ENCODE measurements around the gene SLC35E2B. TPM values are rescaled to one million over a fixed set of nuclear protein-coding genes. Genes with fewer than 3 reads are reported as not detected.
"Not testable (repeated sequence)": the region's sequence is repeated elsewhere in the genome, so short reads cannot be mapped to it uniquely, and the experiment has no call there.

Gene SLC35E2B
- total and polyA plus RNA-seq, 2 of the 8 experiments (the other 6 are each of a cell fraction or from before 2014, with no cell fraction given) = 25.9 to 46.7 TPM

DNA sequence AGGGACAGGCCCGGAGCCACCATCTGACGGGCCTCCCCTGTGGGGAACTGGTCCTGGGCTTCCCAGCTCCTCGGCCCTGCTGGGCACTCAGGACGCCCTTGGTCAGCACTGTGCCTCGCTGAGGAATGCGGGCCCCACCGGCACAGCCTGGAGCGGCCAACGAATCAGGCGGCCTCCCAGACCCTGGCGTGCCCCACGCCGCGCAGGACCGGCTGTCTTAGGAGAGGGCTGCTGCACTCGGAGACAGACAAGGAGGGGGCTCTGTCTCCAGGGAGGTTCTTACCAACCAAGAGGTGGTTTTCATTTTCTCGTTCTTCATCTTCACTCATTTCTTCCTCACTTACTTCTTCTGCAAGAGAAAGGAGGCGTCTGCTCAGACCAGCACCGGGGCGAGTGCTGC, 15.3 kb upstream of the SLC35E2B start:
- H2BK20ac ChIP-seq (ENCODE audit: low read length); H3K4me1 ChIP-seq (replicated peaks in 1 of 4; ENCODE audit: control insufficient read depth in 3 of 4, insufficient read depth in 4 of 4, low read length in 3 of 4); H4K5ac ChIP-seq (ENCODE audit: insufficient read length, low read depth, low read length); H3K4ac ChIP-seq (replicated peaks; ENCODE audit: insufficient read length, low read depth, low read length); H2BK12ac ChIP-seq (ENCODE audit: low read depth, low read length); H3K23ac ChIP-seq (ENCODE audit: insufficient read length); H3K27me3 ChIP-seq (replicated peaks in 1 of 4; ENCODE audit: control insufficient read depth in 3 of 4, extremely low read depth in 1 of 4, insufficient read depth in 3 of 4, low read length in 3 of 4); FAIRE-seq; H3K4me2 ChIP-seq (ENCODE audit: insufficient read depth in 1 of 2, low read depth in 2 of 2, low read length in 2 of 2); H2BK120ac ChIP-seq (replicated peaks; ENCODE audit: low read depth, low read length); H4K91ac ChIP-seq (replicated peaks; ENCODE audit: insufficient read length, low read length); H3K14ac ChIP-seq (ENCODE audit: insufficient read length); H2BK15ac ChIP-seq (ENCODE audit: low read length); H3K9ac ChIP-seq (replicated peaks in 1 of 4; ENCODE audit: extremely low read depth in 1 of 4, low read depth in 3 of 4, low read length in 3 of 4); H3K79me2 ChIP-seq (ENCODE audit: control insufficient read depth in 1 of 2, insufficient read depth in 2 of 2, low read length in 2 of 2); DNase-seq (ENCODE audit: low read depth in 1 of 2, low spot score in 2 of 2); H3K18ac ChIP-seq (ENCODE audit: extremely low read depth, low read length); H3K27ac ChIP-seq (ENCODE audit: low read depth, low read length); POLR2A ChIA-PET (ENCODE audit: partially characterized antibody); H3K79me1 ChIP-seq (ENCODE audit: low read depth, low read length); H3K23me2 ChIP-seq (ENCODE audit: low read depth, low read length); H3K56ac ChIP-seq (replicated peaks; ENCODE audit: insufficient read length, low read depth, low read length); CTCF ChIA-PET (ENCODE audit: partially characterized antibody); H4K20me1 ChIP-seq (replicated peaks in 1 of 2; ENCODE audit: control insufficient read depth in 1 of 2, insufficient read depth in 2 of 2, low read length in 2 of 2); H2AK5ac ChIP-seq (ENCODE audit: low read depth, low read length); H2BK5ac ChIP-seq (ENCODE audit: low read depth, low read length); H3K9me3 ChIP-seq (ENCODE audit: insufficient read depth in 2 of 2, low read depth in 1 of 2, low read length in 1 of 2); H4K8ac ChIP-seq (ENCODE audit: extremely low read depth, insufficient read depth, low read length); H2AFZ ChIP-seq (ENCODE audit: low read length); H3K4me3 ChIP-seq (ENCODE audit: extremely low read depth in 1 of 4, insufficient read depth in 2 of 4, low read depth in 3 of 4, low read length in 4 of 4): not testable (repeated sequence)
- H3K36me3 ChIP-seq (ENCODE audit: control insufficient read depth in 2 of 4, insufficient read depth in 4 of 4, low read length in 3 of 4) = peaks cover 0 to 17% (median 1%) of the 10 kb centered on the region in 4 experiments; a peak in 2 of 8 replicates
- WGBS, 2 experiments (ENCODE audit: extremely low coverage in 1 of 2, insufficient coverage in 1 of 2, insufficient read length in 1 of 2, insufficient replicate concordance in 2 of 2, low coverage in 1 of 2, low lambda C conversion rate in 2 of 2, missing lambda C conversion rate in 1 of 2) = 96% methylated on average over 5 of the region's 20 CpGs; no CpG with 5 or more reads in 1 of the 2 experiments

DNA sequence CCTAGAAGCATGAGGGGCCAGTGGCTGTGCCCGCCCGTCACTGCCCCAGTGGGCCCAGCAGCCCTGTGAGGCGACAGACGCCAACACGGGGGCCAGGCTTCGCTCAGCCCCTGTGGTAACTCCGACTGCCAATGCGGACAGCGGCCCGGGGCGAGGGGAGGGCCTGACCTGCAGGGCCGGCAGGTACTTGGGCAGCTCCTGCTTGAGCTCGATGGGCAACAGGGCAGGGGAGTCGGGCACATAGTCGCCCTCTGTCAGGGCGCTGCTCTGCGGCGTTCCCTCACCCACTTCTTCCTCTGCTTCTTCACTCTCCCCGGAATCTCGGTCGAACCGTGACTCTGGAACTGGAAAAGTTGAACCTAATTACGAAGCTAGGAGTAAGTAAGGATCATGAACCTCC, 14.6 kb upstream of the SLC35E2B start:
- H3K79me1 ChIP-seq (ENCODE audit: low read depth, low read length); H3K27ac ChIP-seq (ENCODE audit: low read depth, low read length); H3K9me3 ChIP-seq (ENCODE audit: insufficient read depth in 2 of 2, low read depth in 1 of 2, low read length in 1 of 2); H2AFZ ChIP-seq (ENCODE audit: low read length); H2BK15ac ChIP-seq (ENCODE audit: low read length); H3K4me2 ChIP-seq (ENCODE audit: insufficient read depth in 1 of 2, low read depth in 2 of 2, low read length in 2 of 2); H2BK120ac ChIP-seq (replicated peaks; ENCODE audit: low read depth, low read length); DNase-seq (ENCODE audit: low read depth in 1 of 2, low spot score in 2 of 2); H3K4ac ChIP-seq (replicated peaks; ENCODE audit: insufficient read length, low read depth, low read length); H2AK5ac ChIP-seq (ENCODE audit: low read depth, low read length); H4K8ac ChIP-seq (ENCODE audit: extremely low read depth, insufficient read depth, low read length); H3K27me3 ChIP-seq (replicated peaks in 1 of 4; ENCODE audit: control insufficient read depth in 3 of 4, extremely low read depth in 1 of 4, insufficient read depth in 3 of 4, low read length in 3 of 4); H2BK12ac ChIP-seq (ENCODE audit: low read depth, low read length); H3K23me2 ChIP-seq (ENCODE audit: low read depth, low read length); H3K56ac ChIP-seq (replicated peaks; ENCODE audit: insufficient read length, low read depth, low read length); H2BK5ac ChIP-seq (ENCODE audit: low read depth, low read length); H3K18ac ChIP-seq (ENCODE audit: extremely low read depth, low read length); H3K79me2 ChIP-seq (ENCODE audit: control insufficient read depth in 1 of 2, insufficient read depth in 2 of 2, low read length in 2 of 2); H3K23ac ChIP-seq (ENCODE audit: insufficient read length); H4K5ac ChIP-seq (ENCODE audit: insufficient read length, low read depth, low read length); H3K14ac ChIP-seq (ENCODE audit: insufficient read length); H3K4me3 ChIP-seq (ENCODE audit: extremely low read depth in 1 of 4, insufficient read depth in 2 of 4, low read depth in 3 of 4, low read length in 4 of 4); CTCF ChIA-PET (ENCODE audit: partially characterized antibody); H3K9ac ChIP-seq (replicated peaks in 1 of 4; ENCODE audit: extremely low read depth in 1 of 4, low read depth in 3 of 4, low read length in 3 of 4); H3K4me1 ChIP-seq (replicated peaks in 1 of 4; ENCODE audit: control insufficient read depth in 3 of 4, insufficient read depth in 4 of 4, low read length in 3 of 4); POLR2A ChIA-PET (ENCODE audit: partially characterized antibody); H4K20me1 ChIP-seq (replicated peaks in 1 of 2; ENCODE audit: control insufficient read depth in 1 of 2, insufficient read depth in 2 of 2, low read length in 2 of 2); H2BK20ac ChIP-seq (ENCODE audit: low read length); FAIRE-seq; H4K91ac ChIP-seq (replicated peaks; ENCODE audit: insufficient read length, low read length): not testable (repeated sequence)
- peaks cover 0 to 17% (median 1%) of the 10 kb centered on the region in 4 experiments; a peak in 2 of 8 replicates for H3K36me3 ChIP-seq (ENCODE audit: control insufficient read depth in 2 of 4, insufficient read depth in 4 of 4, low read length in 3 of 4)
- 92% methylated on average over 6 of the region's 23 CpGs; no CpG with 5 or more reads in 1 of the 2 experiments for WGBS, 2 experiments (ENCODE audit: extremely low coverage in 1 of 2, insufficient coverage in 1 of 2, insufficient read length in 1 of 2, insufficient replicate concordance in 2 of 2, low coverage in 1 of 2, low lambda C conversion rate in 2 of 2, missing lambda C conversion rate in 1 of 2)

Measured in H1 (cell line).